Sciatic nerve (tissue), 2 donors: ENCODE measurements around the gene XYLT1. TPM values are rescaled to one million over a fixed set of nuclear protein-coding genes. Genes with fewer than 3 reads are reported as not detected.
"Not testable (repeated sequence)": the region's sequence is repeated elsewhere in the genome, so short reads cannot be mapped to it uniquely, and the experiment has no call there.

Experiments
- ATAC-seq: fragments of 200-7000 bp; cut with Tn5 transposase; one replicate; pipeline ENCODE4 v1.9.1; 2020; ENCODE audit warnings: mild to moderate bottlenecking, moderate library complexity
- DNase-seq: peaks from one replicate; pipeline ENCODE4 v3.0.0-alpha.2; 2020; ENCODE audit warnings: low spot score
- intact Hi-C: fragments of 100-400 bp; cut with DNase I; formaldehyde crosslinking; loops from one replicate; pipeline ENCODE4 v1.14.2; 2022
- total RNA-seq: library from RNA; stranded (reverse); fragmentation: NEBNext Ultra II Directional; extraction: Animal tissue kit (Norgen Biotek cat#: 25700); gene quantifications from one replicate; pipeline ENCODE4 v1.2.1, GENCODE V29; 2021
- donor health status: DM: no; HTN: no; CAD: no.
- donor health status: DM: no; HTN: no; CAD: no.

Gene XYLT1
- total RNA-seq, 1 donor from 2014 or later, result 17.3 TPM

DNA sequence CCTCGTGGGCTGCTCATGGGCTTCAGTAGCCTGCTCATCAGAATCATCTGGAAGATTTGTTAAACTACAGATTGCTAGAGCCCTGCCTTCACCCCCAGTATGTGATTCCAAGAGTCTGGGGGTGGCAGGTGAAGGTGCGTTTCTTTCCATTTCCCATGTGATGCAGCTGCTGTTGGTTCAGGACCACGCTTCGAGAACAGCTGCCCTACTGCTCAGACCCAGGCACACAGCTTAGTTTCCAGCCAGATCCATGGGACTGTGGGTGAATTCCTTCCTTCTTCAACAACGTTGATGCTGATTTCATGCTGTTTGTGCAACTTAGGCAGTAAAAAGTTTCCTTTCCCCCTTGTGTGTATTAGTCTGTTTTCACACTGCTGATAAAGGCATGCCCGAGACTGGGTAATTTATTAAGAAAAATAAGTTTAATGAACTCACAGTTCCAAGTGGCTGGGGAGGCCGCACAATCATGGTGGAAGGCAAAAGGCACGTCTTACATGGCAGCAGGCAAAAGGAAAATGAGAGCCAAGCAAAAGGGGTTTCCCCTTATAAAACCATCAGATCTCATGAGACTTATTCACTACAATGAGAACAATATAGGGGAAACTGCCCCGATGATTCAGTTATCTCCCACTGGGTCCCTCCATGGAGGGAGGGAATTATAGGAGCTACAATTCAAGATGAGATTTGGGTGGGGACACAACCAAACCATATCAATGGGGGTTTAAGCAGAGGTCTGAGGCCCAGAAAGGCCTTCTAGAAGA, 159.2 kb downstream of the XYLT1 start:
- DNase-seq (no peak), ATAC-seq (no peak)
- intact Hi-C loops, result no loop called here

DNA sequence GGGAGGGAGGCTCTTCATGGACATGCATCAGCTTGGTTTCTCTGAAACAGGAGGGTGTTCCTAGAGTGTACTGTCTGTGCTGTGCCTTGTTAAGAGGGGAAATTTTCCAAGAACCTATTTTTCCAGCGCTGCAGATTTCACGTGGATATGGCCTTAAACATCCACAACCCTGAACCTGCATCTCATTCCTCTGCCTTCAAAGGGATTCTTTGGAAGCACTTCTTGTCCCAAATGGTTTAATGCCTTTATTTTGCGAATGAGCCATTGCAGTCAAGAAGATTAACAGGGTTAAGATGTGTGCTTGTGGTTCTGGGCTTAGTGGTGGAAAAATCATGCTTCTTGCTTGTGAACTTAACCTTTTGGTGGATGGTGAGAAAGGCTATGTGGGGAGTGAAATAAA, 161.2 kb downstream of the XYLT1 start:
- no peak for ATAC-seq
- DNase-seq, result no peak
- intact Hi-C loops, result loop anchor here (10.0 kb wide), 1 partner anchor 165 kb away; the partner anchor contains the start of gene XYLT1

DNA sequence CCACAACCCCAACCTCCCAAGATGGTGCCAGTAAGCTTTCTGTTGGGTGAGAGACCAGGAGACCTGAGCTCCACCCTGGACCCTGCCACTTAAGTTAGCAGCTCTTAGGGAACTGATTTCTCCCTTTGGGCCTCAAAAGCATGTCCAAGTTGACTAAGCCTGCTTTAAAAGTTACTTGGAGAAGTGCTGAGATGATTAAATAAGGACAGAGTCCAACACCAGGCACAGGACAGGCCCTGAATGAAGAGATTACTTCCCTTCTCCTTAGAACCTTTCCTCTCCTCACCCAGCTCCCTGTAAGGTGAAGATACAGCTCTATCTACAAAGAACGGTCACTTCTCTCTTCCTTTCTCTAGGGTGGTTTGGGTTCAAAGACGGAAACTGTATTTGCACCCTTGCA, 162.6 kb downstream of the XYLT1 start:
- intact Hi-C loops, result loop anchor here (10.0 kb wide), 1 partner anchor 167 kb away; the partner anchor contains the start of gene XYLT1
- no peak for ATAC-seq
- DNase-seq, result no peak

DNA sequence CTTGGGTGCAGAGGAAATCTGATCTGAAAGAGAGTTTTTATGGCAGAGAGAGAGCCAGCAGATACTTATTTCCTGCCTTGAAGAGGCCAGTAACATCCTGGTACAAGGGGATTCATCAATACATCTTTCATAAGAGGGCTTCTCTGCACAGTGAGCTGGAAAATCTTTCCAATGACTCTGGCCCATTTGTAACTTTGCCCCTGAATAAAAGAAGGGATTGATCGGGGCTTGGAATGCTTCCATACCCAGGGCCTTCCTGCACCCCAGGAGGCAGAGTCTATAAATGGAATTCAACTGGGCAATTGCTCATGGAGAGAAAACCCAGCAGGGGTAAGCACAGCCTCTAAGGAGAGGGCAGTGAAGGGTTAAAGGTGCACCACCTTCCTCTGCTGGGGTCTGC, 163.3 kb downstream of the XYLT1 start:
- ATAC-seq (no peak), DNase-seq (no peak)
- intact Hi-C loops, result loop anchor here (10.0 kb wide), 1 partner anchor 167 kb away; the partner anchor contains the start of gene XYLT1

DNA sequence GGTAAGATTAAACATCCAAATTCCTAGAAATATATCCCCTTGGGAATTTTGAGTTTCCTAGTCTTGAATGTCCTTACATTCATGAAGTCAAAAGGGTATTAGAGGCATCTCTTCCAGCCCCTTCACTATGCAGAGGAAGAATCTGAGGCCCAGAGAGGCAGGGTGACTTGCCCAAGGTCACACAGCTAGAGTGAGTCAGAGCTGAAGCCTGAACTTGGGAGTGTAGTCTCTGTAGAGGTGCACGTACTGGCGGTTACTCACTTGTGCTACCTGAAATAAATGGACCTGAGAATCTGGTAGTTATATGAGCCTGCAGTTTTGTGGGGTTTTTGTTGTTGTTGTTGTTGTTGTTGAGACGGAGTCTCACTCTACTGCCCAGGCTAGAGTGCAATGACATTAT, 164.0 kb downstream of the XYLT1 start:
- DNase-seq (no peak), ATAC-seq (no peak)
- intact Hi-C loops, result loop anchor here (10.0 kb wide), 1 partner anchor 168 kb away; the partner anchor contains the start of gene XYLT1

DNA sequence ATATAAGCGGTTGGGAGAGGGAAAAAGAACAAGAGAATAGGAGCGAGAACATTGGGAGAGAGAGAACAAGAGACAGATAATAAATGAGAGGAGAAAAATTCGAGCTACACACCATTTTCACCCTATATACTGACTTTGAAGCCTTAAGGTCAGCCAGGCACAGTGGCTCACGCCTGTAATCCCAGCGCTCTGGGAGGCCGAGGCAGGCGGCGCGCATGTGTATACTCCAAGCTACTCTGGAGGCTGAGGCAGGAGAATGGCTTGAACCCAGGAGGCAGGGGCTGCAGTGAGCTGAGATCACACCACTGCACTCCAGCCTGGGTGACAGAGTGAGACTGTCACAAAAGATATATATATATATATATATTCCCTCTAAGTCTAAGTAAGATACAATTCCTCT, 164.5 kb downstream of the XYLT1 start:
- not testable (repeated sequence) for DNase-seq
- intact Hi-C loops, result loop anchor here (10.0 kb wide), 1 partner anchor 169 kb away; the partner anchor contains the start of gene XYLT1

DNA sequence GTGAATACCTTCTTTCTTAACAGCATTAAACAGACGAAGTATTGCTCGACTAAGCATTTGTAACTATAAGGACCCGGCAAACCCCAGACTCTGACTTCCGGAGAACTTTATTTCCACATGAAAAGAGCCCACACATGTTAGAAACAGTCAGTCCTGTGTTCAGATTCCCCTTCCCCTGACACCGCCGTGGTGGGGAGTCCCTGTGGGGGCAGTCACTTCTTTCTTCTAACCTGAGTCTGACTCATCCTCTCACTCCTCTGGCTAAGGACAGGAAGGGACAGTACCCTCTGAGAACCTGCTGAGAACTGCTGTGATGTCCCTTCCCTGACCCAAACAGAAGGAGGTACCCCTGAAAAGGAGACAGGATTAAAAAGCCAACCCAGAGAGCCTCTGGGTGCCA, 165.1 kb downstream of the XYLT1 start:
- DNase-seq (no peak), ATAC-seq (no peak)
- intact Hi-C loops, result loop anchor here (10.0 kb wide), 1 partner anchor 169 kb away; the partner anchor contains the start of gene XYLT1

More for the DNA sequence above, 164.5 kb downstream of the XYLT1 start:
- ATAC-seq, result not testable (repeated sequence)

DNA sequence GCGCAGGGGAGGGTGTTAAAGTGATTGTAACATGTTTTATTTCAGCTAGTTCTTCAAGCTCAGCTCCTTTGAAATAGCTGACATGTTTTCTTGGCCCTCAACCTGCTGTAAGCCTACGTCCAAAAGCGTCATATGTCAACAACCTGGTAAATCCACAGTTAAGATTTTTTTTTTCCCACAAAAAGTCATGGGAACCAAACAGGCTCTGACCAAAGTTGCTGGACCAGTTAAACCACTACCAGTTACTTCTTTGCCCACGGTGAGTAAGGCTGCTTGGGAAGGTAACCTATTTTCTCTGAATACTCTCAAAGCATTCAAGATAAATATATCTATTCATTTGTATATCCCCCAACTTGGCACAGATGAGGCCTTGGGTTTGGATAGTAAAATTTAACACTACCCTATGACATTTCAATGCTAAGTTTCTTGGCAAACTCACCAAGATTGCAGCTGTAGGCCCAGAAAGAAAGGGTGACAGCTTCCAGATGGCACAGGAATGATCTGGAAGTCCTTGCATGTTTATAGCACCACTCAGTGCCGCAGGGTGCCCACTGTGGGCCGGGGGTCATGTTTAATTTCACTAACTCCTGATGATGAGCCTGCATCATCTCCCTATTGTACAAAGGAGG, 166.2 kb downstream of the XYLT1 start:
- DNase-seq, result no peak
- ATAC-seq, result peak; percentile 30
- intact Hi-C loops, result loop anchor here (10.0 kb wide), 1 partner anchor 170 kb away; the partner anchor contains the start of gene XYLT1

DNA sequence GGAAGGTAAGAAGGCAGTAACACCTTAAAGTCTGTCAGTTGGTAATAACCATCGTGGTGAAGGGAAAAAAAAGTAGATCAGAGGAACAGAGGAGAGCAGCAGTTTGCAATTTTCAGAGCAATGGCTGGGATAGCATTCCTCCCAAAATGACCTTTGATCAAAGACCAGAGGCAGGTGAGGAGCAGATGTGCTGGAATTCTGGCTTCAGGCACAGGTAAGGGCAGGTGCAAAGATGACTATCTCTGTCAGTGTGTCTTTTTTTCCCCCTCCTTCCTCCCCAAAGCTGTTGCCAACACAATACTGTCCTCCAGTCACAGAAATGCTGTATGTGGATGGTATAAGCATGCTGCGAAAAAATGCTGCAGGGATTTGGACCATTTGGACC, 166.7 kb downstream of the XYLT1 start:
- ATAC-seq (no peak), DNase-seq (no peak)
- intact Hi-C loops, result loop anchor here (10.0 kb wide), 1 partner anchor 171 kb away; the partner anchor contains the start of gene XYLT1

DNA sequence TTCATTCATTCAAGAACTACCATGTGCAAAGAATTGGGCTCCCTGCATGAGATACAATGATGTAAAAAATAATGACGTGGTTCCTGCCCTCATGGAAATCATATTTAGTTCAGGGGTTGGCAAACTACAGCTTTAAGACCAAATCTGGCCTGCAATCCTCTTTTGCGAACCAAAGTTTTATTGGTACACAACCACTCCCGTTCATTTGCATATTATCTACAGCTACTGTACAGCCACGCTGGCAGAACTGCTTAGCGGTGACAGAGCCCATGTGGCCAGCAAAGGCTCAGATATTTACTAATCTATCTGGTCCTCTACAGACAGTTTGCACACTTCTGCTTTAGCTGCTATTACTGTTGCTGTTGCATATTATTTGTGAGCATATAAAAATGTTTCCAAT, 167.7 kb downstream of the XYLT1 start:
- ATAC-seq, result no peak
- intact Hi-C loops, result loop anchor here (10.0 kb wide), 1 partner anchor 172 kb away; the partner anchor contains the start of gene XYLT1
- no peak for DNase-seq

DNA sequence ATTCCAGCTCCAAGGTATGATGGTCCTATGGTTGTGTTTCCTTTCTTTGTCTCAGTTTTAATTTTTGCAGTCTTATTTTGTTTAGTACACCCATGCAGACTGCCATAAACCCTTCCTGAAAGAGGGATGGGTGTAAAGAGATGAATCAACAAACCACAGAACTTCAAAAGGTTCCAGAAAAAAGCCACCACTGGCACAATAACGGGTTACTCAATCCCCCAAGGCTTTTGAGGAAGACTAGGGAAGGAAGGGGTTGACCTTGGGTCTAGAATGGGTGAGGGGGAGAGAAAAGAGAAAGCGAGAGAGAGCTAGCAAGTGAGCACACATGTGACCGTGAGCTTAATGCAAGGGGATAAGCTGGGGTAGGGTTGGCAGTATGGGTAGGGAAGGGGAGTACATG, 168.1 kb downstream of the XYLT1 start:
- ATAC-seq (no peak), DNase-seq (no peak)
- intact Hi-C loops, result loop anchor here (10.0 kb wide), 1 partner anchor 172 kb away; the partner anchor contains the start of gene XYLT1

DNA sequence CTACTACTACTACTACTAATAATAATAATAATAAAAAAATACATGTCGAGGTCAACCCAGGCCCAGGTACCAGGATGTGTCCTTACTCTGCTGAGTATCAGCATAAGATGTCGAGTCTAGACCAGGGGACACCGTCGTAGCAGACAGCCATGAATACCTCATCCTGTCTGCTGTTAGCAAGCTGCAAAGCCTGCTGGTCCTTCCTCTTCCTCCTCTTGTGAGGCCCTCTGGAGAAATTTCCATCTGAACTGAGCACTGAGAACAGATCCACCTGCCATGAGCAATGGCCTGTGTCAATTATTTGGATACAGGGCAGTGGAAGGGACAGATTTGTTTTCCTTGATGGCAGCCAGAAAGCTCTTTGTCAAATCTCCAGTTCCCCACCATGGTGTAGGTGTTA, 168.5 kb downstream of the XYLT1 start:
- ATAC-seq (no peak), DNase-seq (no peak)
- intact Hi-C loops, result loop anchor here (10.0 kb wide), 1 partner anchor 173 kb away; the partner anchor contains the start of gene XYLT1

DNA sequence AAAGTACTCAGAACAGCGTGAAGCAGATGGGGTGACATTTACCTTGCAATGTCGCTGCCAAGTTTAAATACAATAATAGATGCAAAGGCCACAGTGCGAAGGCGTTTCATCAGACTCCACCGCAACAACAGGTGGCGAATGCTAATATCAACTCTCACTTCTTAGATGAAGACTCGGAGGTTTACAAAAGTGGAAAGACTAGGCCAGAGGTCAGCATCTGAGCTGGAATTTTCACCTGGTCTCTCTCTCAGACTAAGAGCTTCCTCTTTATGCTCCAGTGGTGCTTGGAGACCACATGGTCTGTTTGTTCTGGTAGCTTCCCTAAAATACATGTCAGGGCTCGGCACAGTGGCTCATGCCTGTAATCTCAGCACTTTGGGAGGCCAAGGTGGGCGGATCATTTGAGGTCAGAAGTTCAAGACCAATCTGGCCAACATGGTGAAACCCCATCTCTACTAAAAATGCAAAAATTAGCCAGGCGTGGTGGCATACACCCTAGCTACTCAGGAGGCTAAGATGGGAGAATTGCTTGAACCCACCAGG, 169.1 kb downstream of the XYLT1 start:
- DNase-seq (no peak), ATAC-seq (no peak)
- intact Hi-C loops, result loop anchor here (10.0 kb wide), 1 partner anchor 173 kb away; the partner anchor contains the start of gene XYLT1

DNA sequence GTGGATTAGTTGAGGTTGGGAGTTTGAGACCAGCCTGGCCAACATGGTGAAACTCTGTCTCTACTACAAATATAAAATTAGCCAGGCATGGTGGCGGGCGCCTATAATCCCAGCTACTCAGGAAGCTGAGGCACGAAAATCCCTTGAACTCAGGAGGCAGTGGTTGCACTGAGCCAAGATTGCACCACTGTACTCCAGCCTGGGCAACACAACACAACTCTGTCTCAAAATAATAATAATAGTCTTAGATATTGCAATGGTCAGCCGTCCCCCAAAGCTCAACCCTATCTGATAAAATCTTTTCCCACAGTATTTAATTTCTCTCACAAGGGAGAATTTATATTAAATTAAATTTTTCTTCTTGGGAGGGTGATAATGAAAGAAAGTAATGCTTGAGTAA, 169.6 kb downstream of the XYLT1 start:
- intact Hi-C loops, result loop anchor here (10.0 kb wide), 1 partner anchor 174 kb away; the partner anchor contains the start of gene XYLT1
- DNase-seq (no peak), ATAC-seq (no peak)

DNA sequence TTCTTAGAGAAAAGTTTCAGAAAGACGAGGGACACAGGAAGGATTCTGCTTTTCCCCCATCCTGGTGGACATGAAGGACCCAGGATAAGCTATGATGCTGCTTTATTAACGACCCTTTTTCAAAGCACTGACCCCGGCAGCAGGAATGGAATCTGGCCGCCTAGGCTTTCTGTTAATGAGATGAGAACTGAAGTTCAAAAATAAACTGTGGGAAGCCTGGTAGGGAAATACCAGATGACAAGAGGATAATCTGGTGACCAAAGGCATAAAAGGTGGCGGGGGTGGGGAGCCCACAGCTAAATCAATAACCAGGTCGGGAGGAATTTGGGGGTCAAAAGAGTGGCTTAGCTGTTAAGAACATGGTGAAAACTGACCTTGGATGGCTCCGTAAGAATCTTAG, 171.0 kb downstream of the XYLT1 start:
- intact Hi-C loops, result loop anchor here (10.0 kb wide), 1 partner anchor 175 kb away; the partner anchor contains the start of gene XYLT1
- no peak for ATAC-seq

DNA sequence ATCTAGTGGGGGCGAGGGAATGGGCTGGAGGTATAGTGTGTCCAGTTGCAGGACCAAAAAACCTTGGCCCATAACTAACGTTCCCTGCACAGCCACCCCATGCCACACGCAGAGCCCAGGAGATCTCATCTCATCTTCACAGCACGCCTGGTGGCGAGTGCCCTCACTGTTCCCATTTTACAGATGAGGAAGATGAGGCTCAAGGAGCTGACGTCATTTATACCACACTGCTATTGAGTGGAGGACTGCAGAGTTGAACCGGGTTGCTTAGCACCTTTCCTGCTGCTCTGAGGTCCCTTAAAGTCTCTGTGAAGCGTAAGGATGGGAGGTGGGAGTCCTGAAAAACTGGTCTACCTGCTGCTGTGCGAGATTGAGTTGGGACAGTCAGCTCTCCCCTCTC, 172.5 kb downstream of the XYLT1 start:
- DNase-seq (no peak), ATAC-seq (no peak)
- intact Hi-C loops, result no loop called here

More for the DNA sequence above, 171.0 kb downstream of the XYLT1 start:
- no peak for DNase-seq

DNA sequence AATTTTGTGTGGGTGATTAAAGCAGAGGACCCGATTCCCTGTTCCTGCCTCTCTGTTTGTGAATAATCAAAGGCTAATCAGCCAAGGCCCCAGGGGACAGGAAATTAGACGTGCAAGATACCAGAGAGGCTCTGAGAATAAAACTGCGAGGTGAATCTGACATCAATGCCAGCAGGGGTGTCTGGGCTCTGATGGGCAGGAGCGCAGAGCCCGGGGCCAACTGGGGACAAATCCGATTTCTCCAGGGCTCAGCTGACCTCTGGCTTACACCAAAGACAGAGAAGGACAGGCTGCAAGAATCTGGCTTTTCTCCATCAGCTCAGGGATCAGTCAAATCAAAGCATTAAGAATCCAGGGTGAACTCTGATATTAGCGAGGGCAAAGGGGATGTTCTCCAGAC, 174.3 kb downstream of the XYLT1 start:
- ATAC-seq (peak; percentile 28), DNase-seq (no peak)
- intact Hi-C loops, result no loop called here

DNA sequence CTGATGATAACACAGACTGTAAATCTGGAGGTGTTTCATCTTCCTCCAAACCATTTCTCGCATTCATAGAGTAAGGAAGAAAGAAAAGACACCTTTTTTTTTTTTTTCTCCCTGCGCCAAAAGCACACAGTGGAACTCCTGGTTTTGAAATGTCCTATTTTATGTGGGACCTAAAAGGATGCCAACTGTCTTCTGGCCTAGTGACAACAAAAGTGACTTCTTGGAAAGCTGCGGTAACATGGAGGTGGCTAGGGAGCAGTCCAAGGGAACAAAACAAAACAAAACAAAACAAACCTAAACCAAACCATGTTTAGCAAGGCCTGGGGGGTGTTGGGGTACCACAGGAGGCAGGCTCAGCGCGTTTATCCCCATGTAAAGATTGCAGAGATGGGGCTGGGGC, 174.8 kb downstream of the XYLT1 start:
- intact Hi-C loops, result no loop called here
- DNase-seq (no peak), ATAC-seq (peak; percentile 49)

DNA sequence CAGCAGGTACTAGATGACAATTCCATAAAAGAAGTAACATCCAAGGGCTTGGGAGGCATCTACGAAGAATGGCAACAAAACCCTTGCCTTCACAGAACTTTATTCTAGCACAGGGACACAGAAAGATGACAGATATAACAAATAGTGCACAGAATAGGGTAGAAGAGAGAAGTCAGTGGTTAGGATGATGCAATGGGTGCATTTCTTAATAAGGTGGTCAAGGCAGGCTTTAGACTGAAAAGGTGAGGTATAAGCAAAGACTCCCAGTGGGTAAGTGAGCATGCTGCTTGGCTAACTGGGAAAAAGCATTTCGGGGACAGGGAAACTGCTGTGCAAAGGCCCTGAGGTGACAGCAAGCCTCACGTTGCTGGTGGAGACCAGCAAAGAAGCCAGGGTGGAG, 175.9 kb downstream of the XYLT1 start:
- DNase-seq (no peak), ATAC-seq (no peak)
- intact Hi-C loops, result no loop called here
